NCI-H69 (cell line): Measurements from ENCODE around the gene DRAXIN.

Source experiments
- DNase-seq: peaks from one replicate; lab custom pipeline; 2025; lab: John Stamatoyannopoulos, UW

The DRAXIN gene

DNA sequence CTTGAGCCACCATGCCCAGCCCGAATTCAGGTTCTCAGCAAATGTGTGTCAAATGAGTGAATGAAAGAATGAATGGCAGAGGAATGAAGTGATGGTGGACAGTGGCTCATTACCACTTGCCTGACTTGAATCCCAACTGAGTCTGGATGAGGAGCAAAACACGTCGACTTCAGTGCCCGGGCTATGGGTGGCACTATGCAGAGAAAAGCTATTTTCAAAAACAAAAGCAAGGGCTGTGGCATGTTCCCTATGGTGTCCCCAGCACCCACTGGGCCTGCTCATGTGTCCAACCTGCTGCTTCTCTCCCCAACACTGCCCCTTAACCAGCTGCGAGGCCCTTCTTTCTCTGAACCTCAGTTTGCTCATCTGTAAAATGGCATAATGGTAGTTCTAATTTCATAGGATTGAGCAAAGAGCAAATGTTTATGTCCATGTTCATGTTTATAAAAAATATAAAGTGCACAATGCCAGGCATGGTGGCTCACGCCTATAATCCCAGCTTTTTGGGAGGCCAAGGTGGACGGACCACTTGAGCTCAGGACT is 6.2 kb upstream of the DRAXIN start:
- no peak for DNase-seq

GRCh38 chr1:11688506-11688905 is 3.0 kb upstream of the DRAXIN start:
- DNase-seq: no peak

- DNase-seq: peak; percentile 88
These were observed 861 bp upstream of the DRAXIN start for GRCh38 chr1:11690397-11691301.

DNA sequence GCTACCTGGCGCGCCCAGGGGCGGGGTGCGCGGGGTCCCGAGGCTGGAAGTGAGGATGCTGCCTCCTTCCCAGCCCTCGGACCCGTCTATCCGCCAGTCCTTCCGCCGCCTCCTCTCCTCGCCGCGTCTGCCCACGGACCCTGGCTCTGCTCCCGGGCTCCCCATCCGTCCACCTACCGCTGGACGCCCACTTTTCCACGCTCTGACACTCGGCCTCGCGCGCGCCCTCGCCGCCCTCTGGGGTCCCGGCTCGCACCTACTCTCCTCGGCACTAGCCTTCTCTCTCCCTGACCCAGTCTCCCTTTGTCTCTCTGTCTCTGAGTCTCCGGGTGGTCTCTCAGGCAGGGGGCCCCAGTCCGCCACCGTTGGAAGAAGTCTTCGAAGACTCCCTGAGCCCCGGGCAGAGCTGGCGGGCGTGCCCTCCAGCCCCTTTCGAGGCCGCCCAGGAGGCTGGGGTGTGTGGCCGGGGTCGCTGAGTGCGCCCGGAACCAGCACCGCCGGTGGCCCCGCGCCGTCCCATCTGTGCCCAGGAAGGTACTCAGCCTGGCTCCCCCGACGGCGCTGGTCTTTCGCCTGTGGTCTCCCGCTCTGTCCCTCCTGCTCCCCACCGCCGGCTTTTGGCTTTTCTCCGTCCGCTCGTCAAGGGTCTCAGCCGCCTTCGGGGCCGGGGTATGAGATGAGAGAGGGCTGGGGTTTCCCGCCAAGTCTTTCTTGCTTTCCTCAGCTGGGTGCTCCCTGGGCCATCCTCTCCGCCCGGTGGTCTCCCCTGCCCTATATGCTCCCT is 610 bp downstream of the DRAXIN start:
- no peak for DNase-seq

GRCh38 chr1:11693024-11693590 is 1.6 kb downstream of the DRAXIN start:
- peak; percentile 25 for DNase-seq

DNA sequence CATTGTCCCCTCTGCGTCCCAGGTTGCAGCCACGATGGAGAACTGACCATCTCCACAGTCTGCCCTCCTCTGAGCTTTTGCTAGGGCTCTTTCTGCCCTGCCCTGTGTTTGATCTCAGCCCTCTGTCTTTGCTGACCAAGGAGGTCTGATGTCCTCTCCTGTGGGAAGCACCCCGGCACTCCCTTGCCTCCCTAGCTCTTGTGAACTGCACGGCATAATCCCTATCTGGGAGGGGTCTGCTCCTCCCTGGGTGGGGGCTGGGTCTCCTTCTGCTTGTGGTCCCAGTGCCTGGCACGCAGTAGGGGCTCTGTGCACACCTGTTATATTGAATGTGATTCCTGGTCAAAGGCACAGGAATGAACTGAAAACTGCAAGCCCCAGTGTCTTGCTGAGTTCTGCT is 2.4 kb downstream of the DRAXIN start:
- no peak for DNase-seq

DNA sequence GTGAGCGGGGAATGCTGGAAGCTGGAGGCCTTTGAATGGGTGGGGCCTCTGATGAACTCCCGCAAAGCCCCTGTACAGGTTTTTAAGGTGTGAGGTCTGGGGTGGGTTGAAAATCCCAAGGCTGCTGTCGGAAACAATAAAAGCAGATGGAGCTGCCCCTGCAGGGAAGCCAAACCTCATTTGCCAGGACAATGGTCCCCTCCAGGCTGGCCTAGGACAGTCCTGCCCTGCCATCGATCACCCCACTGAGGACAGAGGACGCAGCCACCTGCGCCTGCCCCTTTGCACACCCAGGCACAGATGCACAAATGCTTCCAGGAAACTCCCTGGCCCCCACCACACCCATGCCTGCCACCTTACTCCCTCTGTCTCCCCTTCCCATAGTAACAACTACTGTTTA is 4.4 kb downstream of the DRAXIN start:
- DNase-seq: no peak

- no peak for DNase-seq
These were observed 5.8 kb downstream of the DRAXIN start for GRCh38 chr1:11697188-11697892.

GRCh38 chr1:11697893-11698210 is 6.3 kb downstream of the DRAXIN start:
- DNase-seq: no peak

DNA sequence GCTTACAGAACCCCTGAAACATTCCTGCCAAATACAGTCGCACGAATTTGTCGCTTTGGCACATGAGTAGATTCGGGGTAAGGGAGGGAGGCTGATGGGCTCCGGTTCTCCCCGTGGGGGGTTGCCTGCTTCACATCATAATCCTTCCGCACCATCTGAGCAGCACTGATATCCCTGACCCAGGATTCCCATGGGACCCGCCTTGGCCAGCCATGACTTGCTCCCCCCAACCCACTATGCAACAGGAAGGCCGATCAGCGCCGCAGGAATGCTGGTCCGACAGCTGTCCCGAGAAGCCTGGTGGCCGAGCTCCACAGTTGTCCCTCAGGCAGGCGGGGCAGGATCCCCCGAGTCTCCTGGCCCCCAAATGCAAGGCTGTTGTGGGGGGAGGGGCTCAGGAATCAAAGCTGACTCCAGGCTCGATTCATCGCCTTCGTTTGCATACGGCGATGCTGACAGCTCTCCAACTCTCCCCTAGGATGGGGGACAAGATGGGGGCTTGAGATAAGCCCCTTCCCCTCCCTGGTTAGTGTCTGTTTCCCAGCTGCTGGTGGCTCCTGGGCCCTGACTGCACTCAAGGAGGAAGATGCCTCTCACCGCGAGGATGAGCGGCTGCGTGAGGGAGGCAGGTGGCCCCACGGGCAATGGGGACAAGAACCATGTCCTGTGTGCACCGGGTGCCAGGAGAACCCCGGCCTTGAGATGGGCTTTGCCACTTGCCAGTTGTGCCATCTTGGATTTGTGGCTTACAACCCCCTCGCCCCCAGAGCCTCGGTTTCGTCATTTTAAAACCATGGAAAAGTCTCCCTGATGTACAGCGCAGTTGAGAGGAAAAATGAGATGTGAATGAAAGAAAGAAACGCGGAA is 9.3 kb downstream of the DRAXIN start:
- no peak for DNase-seq

- DNase-seq: no peak
These were observed 10.0 kb downstream of the DRAXIN start for GRCh38 chr1:11701551-11701961.

DNA sequence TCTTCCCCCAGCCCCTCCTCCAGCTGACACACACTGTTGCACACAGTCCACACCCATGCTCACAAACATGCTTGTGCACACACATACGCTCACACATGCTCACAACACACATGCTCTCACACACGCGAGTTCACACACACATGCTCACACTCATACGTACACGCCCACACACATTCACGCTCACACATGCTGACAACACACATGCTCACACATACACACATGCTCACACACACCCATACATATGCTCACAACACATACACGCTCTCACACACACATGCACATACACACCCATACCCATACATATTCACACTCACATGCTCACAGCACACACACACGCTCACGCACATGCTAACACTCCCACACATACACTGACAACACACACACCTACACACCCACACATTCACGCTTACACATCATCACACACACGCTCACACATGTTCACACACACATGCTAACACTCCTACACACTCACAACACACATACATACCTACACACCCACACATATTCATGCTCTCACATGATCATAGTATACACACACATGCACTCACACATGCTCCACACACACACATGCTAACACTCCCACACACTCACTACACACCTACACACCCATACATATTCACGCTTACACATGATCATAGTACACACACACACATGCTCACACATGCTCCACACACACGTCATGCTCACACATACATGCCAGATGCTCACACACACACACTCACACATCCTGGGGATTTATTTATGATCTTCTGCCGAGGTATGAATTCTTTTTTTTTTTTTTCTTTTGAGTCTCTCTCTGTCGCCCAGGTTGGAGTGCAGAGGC is 10.7 kb downstream of the DRAXIN start:
- DNase-seq: no peak

DNA sequence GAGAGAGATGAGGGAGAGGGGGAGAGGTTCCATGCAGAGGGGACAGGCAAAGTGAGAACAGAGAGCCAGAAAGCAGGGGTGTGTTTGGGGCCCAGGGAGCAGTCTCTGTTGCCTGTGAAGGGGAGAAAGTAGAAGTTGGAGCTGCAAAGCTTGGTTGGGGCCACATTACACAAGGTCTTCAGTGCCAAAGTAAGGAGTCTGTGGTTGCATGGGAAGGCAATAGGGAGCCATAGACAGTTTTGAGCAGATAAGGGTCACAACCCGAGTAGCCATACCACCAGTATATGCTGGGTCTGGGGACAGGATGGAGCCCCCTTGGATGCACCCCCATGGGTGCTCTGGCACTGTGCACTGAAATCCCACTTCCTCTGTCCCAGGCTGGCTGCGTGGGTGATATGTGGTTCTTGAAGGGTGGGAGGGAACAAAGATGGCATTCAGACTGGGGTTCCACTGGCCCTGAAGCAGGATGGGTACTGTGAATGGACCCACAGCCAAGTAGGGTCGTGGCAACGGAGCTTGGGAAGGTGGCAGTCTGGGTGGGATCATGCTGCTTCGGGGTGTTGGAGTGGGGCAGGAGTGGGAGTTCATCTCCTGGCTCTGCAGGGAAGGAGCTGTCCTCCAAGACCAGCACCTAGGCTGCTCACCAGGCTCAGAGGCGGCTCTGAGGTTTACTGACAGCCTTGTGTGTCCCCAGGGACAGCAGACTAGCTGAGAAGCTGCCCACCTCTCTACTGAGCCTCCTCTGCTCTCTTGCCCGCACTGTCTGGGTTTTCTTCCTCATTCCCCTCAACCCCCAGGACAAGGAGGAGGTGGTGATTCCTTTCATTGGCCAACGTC is 12.1 kb downstream of the DRAXIN start:
- DNase-seq: no peak

DNA sequence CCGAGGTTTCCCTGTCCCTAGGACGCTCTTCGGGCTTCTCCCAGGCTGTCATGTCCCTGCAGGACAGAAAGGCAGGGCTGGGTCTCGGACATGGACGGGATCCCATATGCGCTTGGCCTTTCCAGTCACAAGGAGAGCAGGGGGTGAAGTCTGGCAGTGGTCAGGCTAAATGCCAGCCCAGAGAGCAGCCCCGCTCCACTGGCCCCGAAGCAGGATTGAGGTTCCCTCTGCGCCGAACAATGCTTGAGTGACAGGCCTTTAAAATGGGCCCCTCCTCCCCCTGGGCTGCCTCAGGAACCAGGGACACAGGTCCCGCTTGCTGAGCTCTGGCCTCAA is 12.7 kb downstream of the DRAXIN start:
- no peak for DNase-seq

GRCh38 chr1:11704691-11705475 is 13.4 kb downstream of the DRAXIN start:
- no peak for DNase-seq

DNA sequence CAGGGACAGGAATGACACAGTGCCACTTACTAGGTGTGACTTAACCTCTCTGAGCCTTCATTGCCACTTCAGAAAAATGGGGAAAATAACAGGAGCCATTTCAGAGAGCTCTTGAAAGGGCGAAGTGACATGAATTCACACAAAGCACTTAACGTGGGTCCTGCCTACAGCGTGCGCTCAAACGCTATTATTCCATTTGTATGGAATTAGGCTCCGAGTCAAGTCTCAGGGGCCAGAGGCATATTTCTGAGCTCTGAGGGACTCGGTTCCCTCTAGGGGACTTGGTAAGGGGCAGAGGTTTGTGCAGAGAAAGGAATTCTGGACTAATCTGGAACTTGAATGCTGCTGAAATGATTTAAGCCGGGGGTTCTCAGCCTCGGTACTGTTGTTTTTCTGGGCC is 14.1 kb downstream of the DRAXIN start:
- no peak for DNase-seq

GRCh38 chr1:11706292-11706691 is 14.8 kb downstream of the DRAXIN start:
- DNase-seq: no peak

GRCh38 chr1:11707621-11708276 is 16.2 kb downstream of the DRAXIN start:
- DNase-seq: peak; percentile 90
